Measurements from ENCODE around the gene RASAL3. TPM values are rescaled to one million over a fixed set of nuclear protein-coding genes. Genes with fewer than 3 reads are reported as not detected.
"Not testable (repeated sequence)": the region's sequence is repeated elsewhere in the genome, so short reads cannot be mapped to it uniquely, and the experiment has no call there.

RASAL3 gene
- total and polyA plus RNA-seq, 4 experiments from 2014 or later = 37.4 to 238 (median 167) TPM

DNA sequence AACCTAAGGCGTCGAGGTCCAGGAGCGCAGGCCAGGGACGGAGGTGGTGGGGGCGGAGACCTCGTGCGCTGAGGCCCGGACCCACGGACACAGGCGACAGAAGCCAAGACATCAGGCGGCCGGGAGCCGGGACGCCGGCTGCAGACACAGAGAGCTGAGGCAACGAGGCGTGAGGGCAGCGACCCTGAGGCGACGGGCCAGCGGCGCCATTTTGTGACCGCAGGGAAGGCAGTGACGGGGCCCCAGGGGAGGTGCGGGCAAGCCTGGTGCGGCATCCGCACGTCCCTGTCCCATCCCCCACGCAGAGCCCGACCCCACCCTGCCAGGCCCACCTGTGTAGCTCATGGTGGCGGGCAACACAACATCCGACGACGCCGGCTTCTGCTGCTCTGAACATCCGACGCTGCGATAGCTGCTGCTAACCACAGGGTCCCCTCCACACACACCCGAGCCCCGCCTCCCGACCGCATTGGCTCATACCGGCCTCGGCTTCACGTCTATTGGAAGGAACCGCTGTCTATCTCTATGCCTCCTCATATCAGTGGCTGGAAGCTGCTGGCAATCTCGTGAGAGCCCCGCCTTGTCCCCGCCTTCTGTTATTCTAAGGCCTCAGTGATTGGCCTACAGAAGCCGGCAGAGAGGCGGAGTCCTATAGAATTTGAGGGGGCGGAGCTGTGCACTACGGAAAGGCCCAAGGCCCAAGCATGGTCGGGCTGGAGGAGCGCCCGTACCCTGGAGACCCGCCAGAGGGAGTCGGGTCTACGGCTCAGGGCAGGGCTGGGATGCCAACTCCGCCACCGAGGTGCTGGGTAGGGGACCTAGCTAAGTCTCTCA lies 45.5 kb downstream of the RASAL3 start, which contains the start of gene AKAP8L:
TSS of gene AKAP8L (minus strand) at position 410 of the 834 bp plus-strand sequence. CDS start at position 345, 65 bp downstream.
- peaks cover 31 to 58% (median 38%) of the 10 kb centered on the region in 4 donors for H3K4me1 Mint-ChIP-seq
- DNase-seq = peak; percentile 99 to 100 (median 100)
- Histone ChIP-seq H3K4me3 (ENCODE audit: low read length in 2 of 2) (peak within 1 kb of the TSS; percentile 91 to 95), H3K27me3 (ENCODE audit: insufficient read depth, low read length) (no peaks in the 10 kb centered on the region), H3K27ac (ENCODE audit: low read depth, low read length) (peak within 1 kb of the TSS; percentile 77), H3K9me3 (ENCODE audit: control insufficient read depth in 1 of 2, low read length in 2 of 2) (no peaks in the 10 kb centered on the region), H3K36me3 (ENCODE audit: insufficient read depth, low read length) (peaks cover 15% of the 10 kb centered on the region), H3K4me1 (ENCODE audit: insufficient read depth, low read length) (peaks cover 45% of the 10 kb centered on the region)
- peak within 1 kb of the TSS; percentile 96 to 100 (median 100) for H3K4me3 Mint-ChIP-seq
- H3K27me3 Mint-ChIP-seq = no peaks in the 10 kb centered on the region
- peak within 1 kb of the TSS; percentile 87 to 100 (median 99) for H3K27ac Mint-ChIP-seq
- ChIA-PET POLR2A (ENCODE audit: partially characterized antibody) (interaction anchor here (0.7 to 7.0 kb wide), 41 partner anchors 8 to 1623 kb away, joined by 3 to 168 read pairs (median 6); partner anchors contain the start of genes AKAP8, BRD4, RASAL3 and TMEM38A), CTCF (ENCODE audit: partially characterized antibody) (interaction anchor here (0.7 to 9.0 kb wide), 32 partner anchors 11 to 326 kb away, joined by 3 to 319 read pairs (median 6); partner anchors contain the start of genes AKAP8, RASAL3 and WIZ)
- intact Hi-C loops (cut with micrococcal nuclease) = loop anchor here (1.0 to 2.0 kb wide), 11 partner anchors 14 to 326 kb away; partner anchors contain the start of gene AKAP8
- H3K9me3 Mint-ChIP-seq = no peaks in the 10 kb centered on the region
- peaks cover 27 to 34% of the 10 kb centered on the region in 2 donors for H3K36me3 Mint-ChIP-seq

DNA sequence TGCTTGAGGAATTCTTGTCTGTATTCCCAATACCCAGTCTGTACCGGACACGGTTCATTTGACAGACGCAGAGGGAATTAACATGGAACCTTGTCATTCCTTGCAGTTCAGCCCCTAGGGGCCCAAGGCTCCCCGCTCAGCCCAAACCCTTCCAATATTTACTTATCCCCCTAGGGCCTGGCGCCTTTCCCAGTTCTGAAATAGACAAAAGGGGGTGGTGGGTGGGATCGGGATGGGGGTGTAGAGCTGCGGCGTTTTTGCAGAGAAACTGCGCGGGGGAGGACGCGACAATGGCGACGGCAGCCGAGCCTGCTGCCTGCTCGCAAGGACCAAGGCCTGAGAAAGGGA lies 46.1 kb downstream of the RASAL3 start:
- Histone ChIP-seq H3K27ac (ENCODE audit: low read depth, low read length) (peak overlapping the region; percentile 77), H3K4me1 (ENCODE audit: insufficient read depth, low read length) (peaks cover 51% of the 10 kb centered on the region), H3K4me3 (ENCODE audit: low read length in 2 of 2) (peak overlapping the region; percentile 91 to 95), H3K36me3 (ENCODE audit: insufficient read depth, low read length) (peaks cover 9% of the 10 kb centered on the region), H3K27me3 (ENCODE audit: insufficient read depth, low read length) (no peaks in the 10 kb centered on the region), H3K9me3 (ENCODE audit: control insufficient read depth in 1 of 2, low read length in 2 of 2) (no peaks in the 10 kb centered on the region)
- H3K9me3 Mint-ChIP-seq = no peaks in the 10 kb centered on the region
- CTCF ChIA-PET (ENCODE audit: partially characterized antibody) = interaction anchor here (1.0 to 9.0 kb wide), 18 partner anchors 12 to 326 kb away, joined by 3 to 319 read pairs (median 14); partner anchors contain the start of genes AKAP8, RASAL3 and WIZ
- H3K36me3 Mint-ChIP-seq = peaks cover 23 to 33% of the 10 kb centered on the region in 2 donors
- H3K27me3 Mint-ChIP-seq = no peaks in the 10 kb centered on the region
- intact Hi-C loops (cut with micrococcal nuclease) = loop anchor here (1.0 to 2.0 kb wide), 3 partner anchors 34 to 325 kb away; no protein-coding TSS in a partner anchor
- H3K4me1 Mint-ChIP-seq = peaks cover 34 to 63% (median 43%) of the 10 kb centered on the region in 4 donors
- peak overlapping the region; percentile 87 to 100 (median 99) for H3K27ac Mint-ChIP-seq
- H3K4me3 Mint-ChIP-seq = peak overlapping the region; percentile 96 to 100 (median 100)
- POLR2A ChIA-PET (ENCODE audit: partially characterized antibody) = interaction anchor here (0.8 to 7.0 kb wide), 28 partner anchors 8 to 326 kb away, joined by 3 to 168 read pairs (median 9); partner anchors contain the start of genes AKAP8, BRD4, RASAL3 and WIZ
- DNase-seq = no peak

DNA sequence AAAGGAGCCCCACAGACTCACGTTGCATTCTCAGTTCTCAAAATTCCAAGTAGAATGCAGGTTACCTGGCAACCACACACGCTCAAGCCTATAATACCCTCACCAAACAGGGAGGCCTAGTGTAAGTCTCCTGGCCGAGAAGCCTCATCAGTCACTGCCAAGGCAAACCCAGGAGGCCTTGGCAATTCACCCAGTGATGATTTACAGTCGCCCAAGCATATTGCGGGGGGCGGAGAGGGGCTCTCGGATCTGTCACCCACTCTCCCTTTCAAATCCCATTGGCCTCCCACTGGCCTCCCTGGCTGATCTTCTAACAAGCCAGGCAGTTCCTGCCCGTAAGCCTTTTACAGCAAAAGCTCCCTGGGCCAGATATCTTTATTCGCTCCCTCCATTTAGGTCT lies 46.6 kb downstream of the RASAL3 start:
- CTCF ChIA-PET (ENCODE audit: partially characterized antibody) = interaction anchor here (1.9 to 9.0 kb wide), 3 partner anchors 40 to 143 kb away, joined by 20 to 319 read pairs (median 54); partner anchors contain the start of gene AKAP8
- H3K36me3 ChIP-seq (ENCODE audit: insufficient read depth, low read length) = peaks cover 5% of the 10 kb centered on the region
- H3K36me3 Mint-ChIP-seq = peaks cover 18 to 32% of the 10 kb centered on the region in 2 donors
- POLR2A ChIA-PET (ENCODE audit: partially characterized antibody) = interaction anchor here (2.2 to 7.0 kb wide), 12 partner anchors 11 to 138 kb away, joined by 9 to 168 read pairs (median 22); partner anchors contain the start of genes AKAP8, BRD4, RASAL3 and WIZ
- peaks cover 56% of the 10 kb centered on the region for H3K4me1 ChIP-seq (ENCODE audit: insufficient read depth, low read length)
- peaks cover 37 to 68% (median 48%) of the 10 kb centered on the region in 4 donors for H3K4me1 Mint-ChIP-seq
- H3K9me3 ChIP-seq (ENCODE audit: control insufficient read depth in 1 of 2, low read length in 2 of 2) = no peaks in the 10 kb centered on the region
- H3K27ac Mint-ChIP-seq = peak overlapping the region; percentile 87 to 100 (median 99)
- H3K27ac ChIP-seq (ENCODE audit: low read depth, low read length) = peak overlapping the region; percentile 77
- H3K27me3 ChIP-seq (ENCODE audit: insufficient read depth, low read length) = no peaks in the 10 kb centered on the region
- intact Hi-C loops (cut with micrococcal nuclease) = loop anchor here (1.0 to 2.0 kb wide), 3 partner anchors 35 to 325 kb away; no protein-coding TSS in a partner anchor
- peak overlapping the region; percentile 91 to 95 for H3K4me3 ChIP-seq (ENCODE audit: low read length in 2 of 2)
- no peak for DNase-seq
- H3K9me3 Mint-ChIP-seq = no peaks in the 10 kb centered on the region
- H3K27me3 Mint-ChIP-seq = no peaks in the 10 kb centered on the region
- peak overlapping the region; percentile 96 to 100 (median 100) for H3K4me3 Mint-ChIP-seq

DNA sequence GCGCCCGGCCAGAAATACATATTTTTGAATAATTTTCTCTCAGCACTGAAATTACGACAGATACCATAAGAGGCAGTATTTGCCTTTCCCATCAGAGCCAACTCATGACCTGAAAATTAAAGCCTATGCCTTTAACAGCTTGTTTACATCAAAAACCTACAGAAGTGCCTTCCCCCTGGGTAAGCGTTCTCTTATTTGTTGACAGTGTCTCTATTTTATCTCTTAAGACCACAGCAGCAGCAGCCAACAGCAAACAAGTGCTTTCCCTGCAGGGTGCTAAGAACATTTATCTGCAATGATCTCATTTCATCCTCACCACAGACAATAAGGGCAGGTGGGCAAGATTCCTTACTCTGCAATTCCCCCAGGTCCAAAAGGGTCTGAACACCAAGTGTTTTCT lies 51.5 kb downstream of the RASAL3 start:
- POLR2A ChIA-PET (ENCODE audit: partially characterized antibody) = interaction anchor here (1.5 kb wide), 1 partner anchor 33 kb away, joined by 3 read pairs; the partner anchor contains the start of gene AKAP8
- H3K4me1 ChIP-seq (ENCODE audit: insufficient read depth, low read length) = peaks cover 63% of the 10 kb centered on the region
- CTCF ChIA-PET (ENCODE audit: partially characterized antibody) = interaction anchor here (0.7 to 1.3 kb wide), 2 partner anchors 142 to 321 kb away, joined by 3 to 6 read pairs; no protein-coding TSS in a partner anchor
- H3K27me3 ChIP-seq (ENCODE audit: insufficient read depth, low read length) = no peaks in the 10 kb centered on the region
- Mint-ChIP-seq H3K27ac (peak overlapping the region in 2 of 7 donors; percentile 19 to 60), H3K4me3 (peak overlapping the region in 2 of 8 donors; percentile 26 to 39), H3K9me3 (no peaks in the 10 kb centered on the region), H3K27me3 (no peaks in the 10 kb centered on the region), H3K36me3 (peaks cover 17 to 33% of the 10 kb centered on the region in 2 donors), H3K4me1 (peaks cover 33 to 56% (median 43%) of the 10 kb centered on the region in 4 donors)
- H3K4me3 ChIP-seq (ENCODE audit: low read length in 2 of 2) = no peak overlapping the region
- peaks cover 6% of the 10 kb centered on the region for H3K36me3 ChIP-seq (ENCODE audit: insufficient read depth, low read length)
- H3K27ac ChIP-seq (ENCODE audit: low read depth, low read length) = no peak overlapping the region
- intact Hi-C loops (cut with micrococcal nuclease) = no loop called here
- H3K9me3 ChIP-seq (ENCODE audit: control insufficient read depth in 1 of 2, low read length in 2 of 2) = no peaks in the 10 kb centered on the region
- DNase-seq = no peak

DNA sequence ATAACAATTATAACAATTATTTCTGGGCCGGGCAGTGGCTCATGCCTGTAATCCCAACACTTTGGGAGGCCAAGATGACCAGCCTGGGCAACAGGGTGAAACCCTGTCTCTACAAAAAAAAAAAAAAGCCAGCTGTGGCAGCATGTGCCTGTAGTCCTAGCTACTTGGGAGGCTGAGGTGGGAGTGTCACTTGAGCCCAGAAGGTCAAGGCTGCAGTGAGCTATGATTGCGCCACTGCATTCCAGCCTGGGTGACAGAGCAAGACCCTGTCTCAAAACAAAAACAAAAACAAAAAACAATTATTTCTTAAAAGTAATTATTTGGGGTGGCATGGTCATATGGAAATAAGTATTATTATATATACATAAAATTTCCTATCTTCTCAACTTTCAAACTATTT lies 53.0 kb downstream of the RASAL3 start:
- H3K4me3 Mint-ChIP-seq; H3K9me3 ChIP-seq (ENCODE audit: control insufficient read depth in 1 of 2, low read length in 2 of 2); DNase-seq; H3K36me3 ChIP-seq (ENCODE audit: insufficient read depth, low read length); H3K27ac ChIP-seq (ENCODE audit: low read depth, low read length); H3K4me3 ChIP-seq (ENCODE audit: low read length in 2 of 2); intact Hi-C loops (cut with micrococcal nuclease); H3K27me3 Mint-ChIP-seq; H3K27me3 ChIP-seq (ENCODE audit: insufficient read depth, low read length); H3K9me3 Mint-ChIP-seq: not testable (repeated sequence)
- CTCF ChIA-PET (ENCODE audit: partially characterized antibody) = interaction anchor here (0.7 kb wide), 1 partner anchor 31 kb away, joined by 3 read pairs; no protein-coding TSS in a partner anchor
- Mint-ChIP-seq H3K27ac (peak overlapping the region in 1 of 7 donors; percentile 37), H3K36me3 (peaks cover 12 to 39% of the 10 kb centered on the region in 2 donors), H3K4me1 (peaks cover 26 to 55% (median 37%) of the 10 kb centered on the region in 4 donors)
- peaks cover 48% of the 10 kb centered on the region for H3K4me1 ChIP-seq (ENCODE audit: insufficient read depth, low read length)
- POLR2A ChIA-PET (ENCODE audit: partially characterized antibody) = interaction anchor here (1.6 to 1.9 kb wide), 2 partner anchors 8 to 9 kb away, joined by 4 to 6 read pairs; partner anchors contain the start of gene AKAP8L

DNA sequence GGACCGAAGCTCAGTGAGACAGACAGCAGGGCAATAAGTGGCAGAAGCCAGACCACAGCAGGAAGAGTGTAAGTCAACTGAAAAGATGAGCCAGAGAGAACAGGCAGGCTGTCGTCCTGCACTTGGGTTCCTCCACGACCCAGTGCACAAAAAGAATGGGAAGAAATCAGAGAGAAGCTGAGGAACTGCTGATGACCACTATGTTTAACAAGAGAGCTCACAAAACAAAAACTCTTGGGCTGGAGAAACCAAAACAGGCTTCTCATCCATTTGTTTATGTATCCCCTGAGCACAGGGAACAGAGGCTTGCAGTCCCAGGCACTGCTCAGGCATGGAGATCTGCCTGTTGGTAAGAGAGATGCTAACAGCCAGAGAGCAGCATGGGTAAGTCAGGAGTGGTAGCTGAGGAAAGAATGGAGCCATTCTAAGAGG lies 59.5 kb downstream of the RASAL3 start:
- Mint-ChIP-seq H3K4me3 (peak overlapping the region in 1 of 8 donors; percentile 11), H3K27me3 (no peaks in the 10 kb centered on the region), H3K27ac (peak overlapping the region in 6 of 7 donors; percentile 36 to 84 (median 46)), H3K4me1 (peaks cover 20 to 57% (median 37%) of the 10 kb centered on the region in 4 donors), H3K9me3 (peaks cover 0 to 2% (median 0%) of the 10 kb centered on the region in 8 donors), H3K36me3 (peaks cover 24 to 64% of the 10 kb centered on the region in 2 donors)
- Histone ChIP-seq H3K27ac (ENCODE audit: low read depth, low read length) (no peak overlapping the region), H3K9me3 (ENCODE audit: control insufficient read depth in 1 of 2, low read length in 2 of 2) (no peaks in the 10 kb centered on the region), H3K4me3 (ENCODE audit: low read length in 2 of 2) (no peak overlapping the region), H3K27me3 (ENCODE audit: insufficient read depth, low read length) (no peaks in the 10 kb centered on the region), H3K36me3 (ENCODE audit: insufficient read depth, low read length) (peaks cover 53% of the 10 kb centered on the region), H3K4me1 (ENCODE audit: insufficient read depth, low read length) (peaks cover 7% of the 10 kb centered on the region)
- CTCF ChIA-PET (ENCODE audit: partially characterized antibody) = interaction anchor here (0.5 kb wide), 1 partner anchor 9 kb away, joined by 4 read pairs; no protein-coding TSS in a partner anchor
- intact Hi-C loops (cut with micrococcal nuclease) = no loop called here
- POLR2A ChIA-PET (ENCODE audit: partially characterized antibody) = interaction anchor here (0.9 kb wide), 1 partner anchor 151 kb away, joined by 3 read pairs; no protein-coding TSS in a partner anchor
- no peak for DNase-seq
